Trophoblast cell (in vitro differentiated cells and primary cell): ENCODE measurements around the gene SNF8. TPM values are rescaled to one million over a fixed set of nuclear protein-coding genes. Genes with fewer than 3 reads are reported as not detected.

Source experiments
- DNase-seq, 2 donors: peaks; one replicate each; pipeline ENCODE4 v3.0.0-alpha.2; 2016
- H2AFZ ChIP-seq: 2 replicates; pipeline ENCODE4 v1.6.1; 2013; ENCODE audit warnings: low read length, moderate library complexity, mild to moderate bottlenecking; ENCODE audit not compliant: insufficient read depth, poor library complexity
- H2AK5ac ChIP-seq: 2 replicates; pipeline ENCODE4 v1.6.1; 2013; ENCODE audit warnings: mild to moderate bottlenecking, low read length
- H2BK120ac ChIP-seq: 2 replicates; pipeline ENCODE4 v1.6.1; 2013; ENCODE audit warnings: low read length, mild to moderate bottlenecking, moderate library complexity; ENCODE audit not compliant: insufficient read depth, poor library complexity
- H2BK12ac ChIP-seq: 2 replicates; pipeline ENCODE4 v1.6.1; 2013; ENCODE audit warnings: mild to moderate bottlenecking, low read length, moderate library complexity
- H2BK5ac ChIP-seq: 2 replicates; pipeline ENCODE4 v1.6.1; 2013; ENCODE audit warnings: low read length, low read depth, moderate library complexity, mild to moderate bottlenecking; ENCODE audit not compliant: poor library complexity
- H3K14ac ChIP-seq: 2 replicates; pipeline ENCODE4 v1.6.1; 2013; ENCODE audit warnings: mild to moderate bottlenecking, low read length
- H3K18ac ChIP-seq: 2 replicates; pipeline ENCODE4 v1.6.1; 2013; ENCODE audit warnings: mild to moderate bottlenecking, low read length
- H3K23ac ChIP-seq: 2 replicates; pipeline ENCODE4 v1.6.1; 2013; ENCODE audit warnings: low read length
- H3K27ac ChIP-seq: 2 replicates; pipeline ENCODE4 v1.5.1; 2013; ENCODE audit warnings: low read depth, mild to moderate bottlenecking, inconsistent platforms, low read length, moderate library complexity
- H3K27me3 ChIP-seq: 2 replicates; pipeline ENCODE4 v1.6.1; 2013; ENCODE audit warnings: inconsistent platforms, mild to moderate bottlenecking, low read length, moderate library complexity; ENCODE audit not compliant: insufficient read depth
- H3K36me3 ChIP-seq, 2 experiments: 1 replicate in 1 of 2; 2 replicates in 1 of 2; pipeline ENCODE4 v1.6.1; 2013; ENCODE audit warnings: low read length in 2 of 2, mild to moderate bottlenecking in 2 of 2, moderate library complexity in 1 of 2; ENCODE audit not compliant: insufficient read depth in 2 of 2, control insufficient read depth in 1 of 2
- H3K4ac ChIP-seq: 2 replicates; pipeline ENCODE4 v1.6.1; 2013; ENCODE audit warnings: low read depth, mild to moderate bottlenecking, low read length, moderate library complexity
- H3K4me1 ChIP-seq, 2 experiments: 1 replicate in 1 of 2; 2 replicates in 1 of 2; pipeline ENCODE4 v1.6.1; 2013; ENCODE audit warnings: low read length in 2 of 2, mild to moderate bottlenecking in 2 of 2, moderate library complexity in 1 of 2; ENCODE audit not compliant: insufficient read depth in 2 of 2, control insufficient read depth in 1 of 2
- H3K4me2 ChIP-seq: 2 replicates; pipeline ENCODE4 v1.6.1; 2013; ENCODE audit warnings: inconsistent platforms, mild to moderate bottlenecking, low read length, moderate library complexity
- H3K4me3 ChIP-seq: 2 replicates; pipeline ENCODE4 v1.5.1; 2013; ENCODE audit warnings: mild to moderate bottlenecking, low read depth, low read length, inconsistent platforms
- H3K79me1 ChIP-seq: one replicate; pipeline ENCODE4 v1.6.1; 2013; ENCODE audit warnings: low read length
- H3K79me2 ChIP-seq: 2 replicates; pipeline ENCODE4 v1.6.1; 2013; ENCODE audit warnings: low read length, mild to moderate bottlenecking; ENCODE audit not compliant: control insufficient read depth, insufficient read depth, poor library complexity
- H3K9ac ChIP-seq: 2 replicates; pipeline ENCODE4 v1.6.1; 2013; ENCODE audit warnings: mild to moderate bottlenecking, low read length
- H3K9me3 ChIP-seq: 2 replicates; pipeline ENCODE4 v1.6.1; 2013; ENCODE audit warnings: low read depth, mild to moderate bottlenecking, control low read depth, inconsistent platforms, low read length; ENCODE audit not compliant: insufficient read depth
- H4K12ac ChIP-seq: 2 replicates; pipeline ENCODE4 v1.6.1; 2013; ENCODE audit warnings: low read depth, mild to moderate bottlenecking, low read length, moderate library complexity
- H4K8ac ChIP-seq: 2 replicates; pipeline ENCODE4 v1.6.1; 2013; ENCODE audit warnings: low read depth, mild to moderate bottlenecking, low read length, moderate library complexity
- H4K91ac ChIP-seq: one replicate; pipeline ENCODE4 v1.6.1; 2013; ENCODE audit warnings: low read depth, mild to moderate bottlenecking, low read length, moderate library complexity
- WGBS: extraction: QIAGEN DNeasy Blood & Tissue Kit; methylation state at CpG from one replicate; pipeline ENCODE4 v1.1.7; 2013; ENCODE audit warnings: missing lambda C conversion rate; ENCODE audit not compliant: insufficient read length, insufficient coverage; ENCODE audit errors: extremely low coverage; 5-methylcytosine and 5-hydroxymethylcytosine counted together
- polyA plus RNA-seq: library from polyadenylated mRNA; stranded (reverse); fragments of 200-250 nt; gene quantifications from 2 replicates; pipeline ENCODE4 v1.2.3, GENCODE V29; 2013

The SNF8 gene
- 91.5 and 92.2 TPM in 2 replicates for polyA plus RNA-seq

- H4K12ac ChIP-seq = peak within 1 kb of the TSS; percentile 99
- H2AK5ac ChIP-seq = peak within 1 kb of the TSS; percentile 28
- H3K14ac ChIP-seq = peak within 1 kb of the TSS; percentile 96
- peak within 1 kb of the TSS; percentile 81 for H2BK5ac ChIP-seq
- DNase-seq = peak; percentile 91 to 95
- H3K27ac ChIP-seq = peak within 1 kb of the TSS; percentile 84
- H3K27me3 ChIP-seq = no peaks in the 10 kb centered on the region
- H3K9me3 ChIP-seq = no peaks in the 10 kb centered on the region
- no CpG with 5 or more reads among the region's 55 CpGs for WGBS
- peaks cover 5 to 9% of the 10 kb centered on the region in 2 experiments for H3K4me1 ChIP-seq
- peak within 1 kb of the TSS; percentile 100 for H4K8ac ChIP-seq
- H2BK12ac ChIP-seq = no peak within 1 kb of the TSS
- H3K4me3 ChIP-seq = peak within 1 kb of the TSS; percentile 90
- H3K23ac ChIP-seq = no peak within 1 kb of the TSS
- H3K79me1 ChIP-seq = peaks cover 4% of the 10 kb centered on the region
- H2AFZ ChIP-seq = peak within 1 kb of the TSS; percentile 89
- peak within 1 kb of the TSS; percentile 84 for H3K18ac ChIP-seq
- H2BK120ac ChIP-seq = peak within 1 kb of the TSS; percentile 79
- peak within 1 kb of the TSS; percentile 92 for H3K9ac ChIP-seq
- H3K79me2 ChIP-seq = peaks cover 9% of the 10 kb centered on the region
- H3K4ac ChIP-seq = peak within 1 kb of the TSS; percentile 84
- H4K91ac ChIP-seq = peak within 1 kb of the TSS; percentile 94
- peak within 1 kb of the TSS; percentile 67 for H3K4me2 ChIP-seq
- peaks cover 10 to 16% of the 10 kb centered on the region in 2 experiments for H3K36me3 ChIP-seq
Observed at GRCh38 chr17:48944515-48945260, at the start of gene SNF8. Gene SNF8, minus strand, starts transcription at chr17:48944842. Its CDS starts 108 bp downstream, at chr17:48944734.

- no peaks in the 10 kb centered on the region for H3K4me1 ChIP-seq
- peaks cover 28% of the 10 kb centered on the region for H3K79me2 ChIP-seq
- H2BK120ac ChIP-seq = no peak overlapping the region
- no peak overlapping the region for H3K14ac ChIP-seq
- H4K12ac ChIP-seq = no peak overlapping the region
- no peak overlapping the region for H2AK5ac ChIP-seq
- no peak overlapping the region for H3K18ac ChIP-seq
- DNase-seq = no peak
- H3K9me3 ChIP-seq = no peaks in the 10 kb centered on the region
- no peak overlapping the region for H4K91ac ChIP-seq
- no peak overlapping the region for H3K9ac ChIP-seq
- H2AFZ ChIP-seq = no peak overlapping the region
- H2BK5ac ChIP-seq = no peak overlapping the region
- no peak overlapping the region for H3K4me2 ChIP-seq
- no peak overlapping the region for H3K4ac ChIP-seq
- H3K27ac ChIP-seq = no peak overlapping the region
- H4K8ac ChIP-seq = no peak overlapping the region
- H3K27me3 ChIP-seq = no peaks in the 10 kb centered on the region
- H3K23ac ChIP-seq = no peak overlapping the region
- H3K79me1 ChIP-seq = peaks cover 36% of the 10 kb centered on the region
- H3K4me3 ChIP-seq = no peak overlapping the region
- H2BK12ac ChIP-seq = no peak overlapping the region
- no peaks in the 10 kb centered on the region for H3K36me3 ChIP-seq
Observed at GRCh38 chr17:48993951-48994350, 49.3 kb upstream of the SNF8 start.

GRCh38 chr17:48993305-48993704 is 48.7 kb upstream of the SNF8 start:
- Histone ChIP-seq H3K9ac (no peak overlapping the region), H4K12ac (no peak overlapping the region)

GRCh38 chr17:48992444-48992843 is 47.8 kb upstream of the SNF8 start:
- no peak overlapping the region for H2BK5ac ChIP-seq
- H4K8ac ChIP-seq = no peak overlapping the region
- H2AK5ac ChIP-seq = no peak overlapping the region
- peaks cover 13% of the 10 kb centered on the region for H3K79me2 ChIP-seq
- H3K4ac ChIP-seq = no peak overlapping the region
- no peak overlapping the region for H2AFZ ChIP-seq
- no peak overlapping the region for H3K14ac ChIP-seq
- no peak overlapping the region for H3K23ac ChIP-seq
- no peak overlapping the region for H3K18ac ChIP-seq
- peaks cover 25% of the 10 kb centered on the region for H3K79me1 ChIP-seq
- DNase-seq = no peak
- H3K4me2 ChIP-seq = no peak overlapping the region
- no peak overlapping the region for H2BK120ac ChIP-seq
- H2BK12ac ChIP-seq = no peak overlapping the region
- no peaks in the 10 kb centered on the region for H3K9me3 ChIP-seq
- H3K9ac ChIP-seq = no peak overlapping the region
- H3K36me3 ChIP-seq = no peaks in the 10 kb centered on the region
- H3K4me3 ChIP-seq = no peak overlapping the region
- no peaks in the 10 kb centered on the region for H3K4me1 ChIP-seq
- H4K12ac ChIP-seq = no peak overlapping the region
- no peak overlapping the region for H3K27ac ChIP-seq
- no CpG with 5 or more reads among the region's 2 CpGs for WGBS
- no peak overlapping the region for H4K91ac ChIP-seq
- H3K27me3 ChIP-seq = no peaks in the 10 kb centered on the region

More at GRCh38 chr17:48993305-48993704, 48.7 kb upstream of the SNF8 start:
- Histone ChIP-seq H4K8ac (no peak overlapping the region), H3K4ac (no peak overlapping the region), H3K14ac (no peak overlapping the region), H3K4me1 (no peaks in the 10 kb centered on the region), H3K27me3 (no peaks in the 10 kb centered on the region), H2AFZ (no peak overlapping the region), H3K79me2 (peaks cover 22% of the 10 kb centered on the region), H2BK12ac (no peak overlapping the region), H3K4me2 (no peak overlapping the region), H3K4me3 (no peak overlapping the region), H3K27ac (no peak overlapping the region), H2BK5ac (no peak overlapping the region), H2BK120ac (no peak overlapping the region), H3K23ac (no peak overlapping the region), H3K9me3 (no peaks in the 10 kb centered on the region), H2AK5ac (no peak overlapping the region), H3K18ac (no peak overlapping the region), H4K91ac (no peak overlapping the region), H3K36me3 (no peaks in the 10 kb centered on the region), H3K79me1 (peaks cover 33% of the 10 kb centered on the region)
- DNase-seq = no peak
